ENCODE results near the gene NPAS2.

NPAS2 gene

GRCh38 chr2:100893392-100894104 is 73.6 kb downstream of the NPAS2 start:
- no peak overlapping the region for H4K8ac ChIP-seq (ENCODE audit: low read depth, low read length)
- peaks cover 0 to 2% of the 10 kb centered on the region in 2 experiments for H3K4me1 ChIP-seq (ENCODE audit: control insufficient read depth in 1 of 2, insufficient read depth in 2 of 2, low read length in 2 of 2)
- H3K27ac ChIP-seq (ENCODE audit: low read depth, low read length) = no peak overlapping the region
- no peak overlapping the region for H3K4me2 ChIP-seq (ENCODE audit: low read length)
- H2BK120ac ChIP-seq (ENCODE audit: insufficient read depth, low read length, poor library complexity) = no peak overlapping the region
- DNase-seq = peak; percentile 94 to 97
- H2AK5ac ChIP-seq (ENCODE audit: low read length) = no peak overlapping the region
- no peaks in the 10 kb centered on the region for H3K36me3 ChIP-seq (ENCODE audit: control insufficient read depth in 1 of 2, insufficient read depth in 2 of 2, low read length in 2 of 2)
- no peak overlapping the region for H3K23ac ChIP-seq (ENCODE audit: low read length)
- no peak overlapping the region for H4K12ac ChIP-seq (ENCODE audit: low read depth, low read length)
- WGBS (ENCODE audit: extremely low coverage, insufficient coverage, insufficient read length) = no CpG with 5 or more reads among the region's 6 CpGs
- no peak overlapping the region for H3K4ac ChIP-seq (ENCODE audit: low read depth, low read length)
- H3K18ac ChIP-seq (ENCODE audit: low read length) = no peak overlapping the region
- no peaks in the 10 kb centered on the region for H3K79me1 ChIP-seq (ENCODE audit: low read length)
- H3K4me3 ChIP-seq (ENCODE audit: low read depth, low read length) = no peak overlapping the region
- no peak overlapping the region for H3K14ac ChIP-seq (ENCODE audit: low read length)
- no peaks in the 10 kb centered on the region for H3K27me3 ChIP-seq (ENCODE audit: insufficient read depth, low read length)
- peaks cover 4% of the 10 kb centered on the region for H3K9me3 ChIP-seq (ENCODE audit: insufficient read depth, low read depth, low read length)
- no peak overlapping the region for H2AFZ ChIP-seq (ENCODE audit: insufficient read depth, low read length, poor library complexity)
- no peak overlapping the region for H2BK12ac ChIP-seq (ENCODE audit: low read length)
- no peak overlapping the region for H4K91ac ChIP-seq (ENCODE audit: low read depth, low read length)
- H3K9ac ChIP-seq (ENCODE audit: low read length) = no peak overlapping the region
- H2BK5ac ChIP-seq (ENCODE audit: low read depth, low read length, poor library complexity) = no peak overlapping the region
- H3K79me2 ChIP-seq (ENCODE audit: control insufficient read depth, insufficient read depth, low read length, poor library complexity) = no peaks in the 10 kb centered on the region

DNA sequence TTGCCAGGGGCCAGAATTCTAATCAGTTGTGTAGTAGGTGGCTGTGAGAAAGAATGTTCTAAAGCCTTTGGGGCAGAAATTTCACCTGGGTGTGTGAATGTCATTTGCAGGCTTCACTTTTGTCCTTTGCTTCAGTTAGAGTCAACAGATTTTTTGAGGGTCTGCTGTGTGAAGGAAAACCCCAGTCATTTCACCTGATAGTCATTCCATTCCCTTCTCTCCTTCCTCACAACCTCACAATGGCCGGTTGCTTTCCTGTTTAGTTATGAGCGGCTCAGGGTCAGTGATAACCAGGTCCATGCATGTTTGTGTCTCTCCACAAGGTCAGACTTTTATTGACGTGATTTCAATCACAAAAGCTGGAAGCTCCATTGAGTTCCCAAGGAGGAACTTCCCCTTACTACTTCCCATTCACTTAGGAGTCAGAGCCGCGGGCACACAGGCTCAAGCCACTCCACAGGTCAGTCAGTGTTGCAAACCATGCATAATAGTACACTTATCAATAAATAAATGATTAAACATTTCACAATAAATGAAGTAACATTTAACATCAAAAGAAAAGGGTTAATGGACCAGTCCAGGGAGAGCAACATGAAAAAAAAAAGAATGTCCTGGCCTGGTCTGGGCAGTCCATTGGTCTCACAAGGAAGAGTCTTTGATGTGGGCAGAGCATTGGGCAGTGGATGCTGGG is 74.3 kb downstream of the NPAS2 start:
- no CpG with 5 or more reads among the region's 5 CpGs for WGBS (ENCODE audit: extremely low coverage, insufficient coverage, insufficient read length)
- H2AK5ac ChIP-seq (ENCODE audit: low read length) = no peak overlapping the region
- H3K4me3 ChIP-seq (ENCODE audit: low read depth, low read length) = no peak overlapping the region
- no peak overlapping the region for H4K91ac ChIP-seq (ENCODE audit: low read depth, low read length)
- H2AFZ ChIP-seq (ENCODE audit: insufficient read depth, low read length, poor library complexity) = no peak overlapping the region
- no peak overlapping the region for H2BK12ac ChIP-seq (ENCODE audit: low read length)
- no peak overlapping the region for H2BK5ac ChIP-seq (ENCODE audit: low read depth, low read length, poor library complexity)
- H3K9ac ChIP-seq (ENCODE audit: low read length) = no peak overlapping the region
- H3K4me1 ChIP-seq (ENCODE audit: control insufficient read depth in 1 of 2, insufficient read depth in 2 of 2, low read length in 2 of 2) = peaks cover 0 to 2% of the 10 kb centered on the region in 2 experiments
- no peaks in the 10 kb centered on the region for H3K79me1 ChIP-seq (ENCODE audit: low read length)
- no peak overlapping the region for H3K4ac ChIP-seq (ENCODE audit: low read depth, low read length)
- H3K4me2 ChIP-seq (ENCODE audit: low read length) = no peak overlapping the region
- no peak for DNase-seq
- no peaks in the 10 kb centered on the region for H3K36me3 ChIP-seq (ENCODE audit: control insufficient read depth in 1 of 2, insufficient read depth in 2 of 2, low read length in 2 of 2)
- H3K18ac ChIP-seq (ENCODE audit: low read length) = no peak overlapping the region
- H3K23ac ChIP-seq (ENCODE audit: low read length) = no peak overlapping the region
- H3K27me3 ChIP-seq (ENCODE audit: insufficient read depth, low read length) = no peaks in the 10 kb centered on the region
- no peak overlapping the region for H3K27ac ChIP-seq (ENCODE audit: low read depth, low read length)
- H4K12ac ChIP-seq (ENCODE audit: low read depth, low read length) = no peak overlapping the region
- no peaks in the 10 kb centered on the region for H3K79me2 ChIP-seq (ENCODE audit: control insufficient read depth, insufficient read depth, low read length, poor library complexity)
- no peak overlapping the region for H2BK120ac ChIP-seq (ENCODE audit: insufficient read depth, low read length, poor library complexity)
- peaks cover 4% of the 10 kb centered on the region for H3K9me3 ChIP-seq (ENCODE audit: insufficient read depth, low read depth, low read length)
- H4K8ac ChIP-seq (ENCODE audit: low read depth, low read length) = no peak overlapping the region
- H3K14ac ChIP-seq (ENCODE audit: low read length) = no peak overlapping the region

DNA sequence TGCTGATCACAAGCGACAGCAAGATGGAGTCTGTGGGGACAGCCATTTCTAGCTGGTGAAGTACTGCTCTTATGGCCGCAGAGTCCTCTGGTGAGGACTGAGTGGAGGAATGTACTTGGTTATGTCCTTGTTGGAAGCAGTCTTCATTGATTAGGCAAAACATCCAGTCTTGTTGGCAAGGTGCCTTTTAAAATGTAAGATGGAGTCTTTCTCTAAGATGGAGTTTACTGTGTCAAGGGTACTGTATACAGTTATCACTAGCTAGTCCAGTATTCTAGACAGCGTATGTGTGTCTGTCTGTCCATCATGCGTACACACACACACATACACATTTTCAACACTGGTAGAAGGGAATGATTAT is 74.8 kb downstream of the NPAS2 start:
- Histone ChIP-seq H2BK120ac (ENCODE audit: insufficient read depth, low read length, poor library complexity) (no peak overlapping the region), H4K12ac (ENCODE audit: low read depth, low read length) (no peak overlapping the region), H3K36me3 (ENCODE audit: control insufficient read depth in 1 of 2, insufficient read depth in 2 of 2, low read length in 2 of 2) (no peaks in the 10 kb centered on the region), H3K4me2 (ENCODE audit: low read length) (no peak overlapping the region), H2AK5ac (ENCODE audit: low read length) (no peak overlapping the region), H3K79me1 (ENCODE audit: low read length) (no peaks in the 10 kb centered on the region), H3K79me2 (ENCODE audit: control insufficient read depth, insufficient read depth, low read length, poor library complexity) (no peaks in the 10 kb centered on the region), H3K14ac (ENCODE audit: low read length) (no peak overlapping the region), H2BK12ac (ENCODE audit: low read length) (no peak overlapping the region), H3K18ac (ENCODE audit: low read length) (no peak overlapping the region), H3K9me3 (ENCODE audit: insufficient read depth, low read depth, low read length) (peaks cover 4% of the 10 kb centered on the region), H2AFZ (ENCODE audit: insufficient read depth, low read length, poor library complexity) (no peak overlapping the region), H3K23ac (ENCODE audit: low read length) (no peak overlapping the region), H3K4ac (ENCODE audit: low read depth, low read length) (no peak overlapping the region), H3K27me3 (ENCODE audit: insufficient read depth, low read length) (no peaks in the 10 kb centered on the region), H3K4me3 (ENCODE audit: low read depth, low read length) (no peak overlapping the region), H4K91ac (ENCODE audit: low read depth, low read length) (no peak overlapping the region), H3K27ac (ENCODE audit: low read depth, low read length) (no peak overlapping the region), H4K8ac (ENCODE audit: low read depth, low read length) (no peak overlapping the region), H2BK5ac (ENCODE audit: low read depth, low read length, poor library complexity) (no peak overlapping the region), H3K4me1 (ENCODE audit: control insufficient read depth in 1 of 2, insufficient read depth in 2 of 2, low read length in 2 of 2) (peaks cover 0 to 2% of the 10 kb centered on the region in 2 experiments), H3K9ac (ENCODE audit: low read length) (no peak overlapping the region)
- no CpG with 5 or more reads among the region's 4 CpGs for whole genome bisulfite sequencing (ENCODE audit: extremely low coverage, insufficient coverage, insufficient read length)
- no peak for DNase-seq

DNA sequence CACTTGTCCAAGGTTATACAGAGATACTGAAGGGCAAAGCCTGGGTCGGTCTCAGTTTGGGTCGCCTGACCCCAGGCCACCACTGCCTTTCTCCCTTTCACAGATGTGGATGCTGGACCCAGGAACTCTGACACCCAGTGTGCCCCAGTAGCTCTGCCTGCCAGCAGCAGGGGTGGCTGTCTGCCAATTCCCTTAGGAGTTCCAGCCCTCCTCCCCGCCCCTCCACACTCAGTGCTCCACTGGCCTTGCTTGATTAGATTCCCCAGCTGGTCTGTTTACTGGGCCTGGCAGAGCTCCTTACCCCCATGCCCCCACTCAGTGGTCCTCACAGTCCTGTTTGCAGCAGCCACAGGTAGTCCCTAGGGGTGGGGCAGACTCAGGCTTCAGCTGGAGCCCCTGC is 75.5 kb downstream of the NPAS2 start:
- Histone ChIP-seq H3K4me3 (ENCODE audit: low read depth, low read length) (no peak overlapping the region), H3K14ac (ENCODE audit: low read length) (no peak overlapping the region), H2AK5ac (ENCODE audit: low read length) (no peak overlapping the region), H3K79me1 (ENCODE audit: low read length) (no peaks in the 10 kb centered on the region), H4K8ac (ENCODE audit: low read depth, low read length) (no peak overlapping the region), H2BK120ac (ENCODE audit: insufficient read depth, low read length, poor library complexity) (no peak overlapping the region), H3K79me2 (ENCODE audit: control insufficient read depth, insufficient read depth, low read length, poor library complexity) (no peaks in the 10 kb centered on the region), H3K9me3 (ENCODE audit: insufficient read depth, low read depth, low read length) (peaks cover 4% of the 10 kb centered on the region), H3K9ac (ENCODE audit: low read length) (no peak overlapping the region), H3K4me1 (ENCODE audit: control insufficient read depth in 1 of 2, insufficient read depth in 2 of 2, low read length in 2 of 2) (peaks cover 0 to 2% of the 10 kb centered on the region in 2 experiments), H3K36me3 (ENCODE audit: control insufficient read depth in 1 of 2, insufficient read depth in 2 of 2, low read length in 2 of 2) (no peaks in the 10 kb centered on the region), H4K12ac (ENCODE audit: low read depth, low read length) (no peak overlapping the region), H3K23ac (ENCODE audit: low read length) (no peak overlapping the region), H2AFZ (ENCODE audit: insufficient read depth, low read length, poor library complexity) (no peak overlapping the region), H2BK12ac (ENCODE audit: low read length) (no peak overlapping the region), H3K18ac (ENCODE audit: low read length) (no peak overlapping the region), H4K91ac (ENCODE audit: low read depth, low read length) (no peak overlapping the region), H3K4ac (ENCODE audit: low read depth, low read length) (no peak overlapping the region), H3K27me3 (ENCODE audit: insufficient read depth, low read length) (no peaks in the 10 kb centered on the region), H2BK5ac (ENCODE audit: low read depth, low read length, poor library complexity) (no peak overlapping the region), H3K4me2 (ENCODE audit: low read length) (no peak overlapping the region), H3K27ac (ENCODE audit: low read depth, low read length) (no peak overlapping the region)
- no CpG with 5 or more reads among the region's 3 CpGs for WGBS (ENCODE audit: extremely low coverage, insufficient coverage, insufficient read length)
- DNase-seq = peak in 1 of 2 donors; percentile 8
